GM23248 (cell line): ENCODE measurements around the gene PPARGC1A. TPM values are rescaled to one million over a fixed set of nuclear protein-coding genes. Genes with fewer than 3 reads are reported as not detected.

Experiments used
- DNase-seq: peaks from one replicate; pipeline ENCODE4 v3.0.0-alpha.2; 2015
- H2AFZ ChIP-seq: fragments of 200-600 bp; sonication (generic); 2 replicates; pipeline ENCODE4 v1.6.1; 2016; ENCODE audit warnings: antibody characterized with exemption
- H3F3A ChIP-seq: fragments of 200-600 bp; sonication (generic); 2 replicates; pipeline ENCODE4 v1.6.1; 2016; ENCODE audit warnings: mild to moderate bottlenecking, antibody characterized with exemption, mixed run types; ENCODE audit not compliant: insufficient read depth
- H3K27ac ChIP-seq: fragments of 200-600 bp; sonication (generic); 2 replicates; pipeline ENCODE4 v1.5.1; 2016; ENCODE audit warnings: mild to moderate bottlenecking
- H3K27me3 ChIP-seq: fragments of 200-600 bp; sonication (generic); replicated peaks from 2 replicates; pipeline ENCODE4 v1.6.1; 2016; ENCODE audit warnings: mild to moderate bottlenecking; ENCODE audit not compliant: insufficient read depth
- H3K36me3 ChIP-seq: fragments of 200-600 bp; sonication (generic); 2 replicates; pipeline ENCODE4 v1.6.1; 2016; ENCODE audit warnings: low read depth, mild to moderate bottlenecking
- H3K4me1 ChIP-seq: fragments of 200-600 bp; sonication (generic); 2 replicates; pipeline ENCODE4 v1.6.1; 2016; ENCODE audit warnings: mild to moderate bottlenecking; ENCODE audit not compliant: insufficient read depth
- H3K4me2 ChIP-seq: fragments of 200-600 bp; sonication (generic); one replicate; pipeline ENCODE4 v1.6.1; 2016; ENCODE audit warnings: mild to moderate bottlenecking; ENCODE audit not compliant: unreplicated experiment
- H3K4me3 ChIP-seq: fragments of 200-600 bp; sonication (generic); 2 replicates; pipeline ENCODE4 v1.5.1; 2016; ENCODE audit warnings: mild to moderate bottlenecking
- H3K79me2 ChIP-seq: fragments of 200-600 bp; sonication (generic); 2 replicates; pipeline ENCODE4 v1.6.1; 2016; ENCODE audit warnings: mild to moderate bottlenecking; ENCODE audit not compliant: insufficient read depth
- H3K9ac ChIP-seq: fragments of 200-600 bp; sonication (generic); 2 replicates; pipeline ENCODE4 v1.6.1; 2016; ENCODE audit warnings: mild to moderate bottlenecking
- H3K9me2 ChIP-seq: fragments of 200-600 bp; sonication (generic); 2 replicates; pipeline ENCODE4 v1.6.1; 2016; ENCODE audit warnings: mixed run types, mild to moderate bottlenecking, moderate library complexity; ENCODE audit not compliant: insufficient read depth
- H3K9me3 ChIP-seq: fragments of 200-600 bp; sonication (generic); one replicate; pipeline ENCODE4 v1.6.1; 2017; ENCODE audit warnings: low read depth
- H4K20me1 ChIP-seq: fragments of 200-600 bp; sonication (generic); 2 replicates; pipeline ENCODE4 v1.6.0; 2016; ENCODE audit not compliant: insufficient read depth
- EZH2 ChIP-seq: fragments of 200-600 bp; sonication (generic); IDR thresholded peaks from 2 replicates; pipeline ENCODE4 v1.6.1; 2018; ENCODE audit warnings: antibody characterized with exemption, mild to moderate bottlenecking; ENCODE audit not compliant: insufficient read depth, poor library complexity, severe bottlenecking
- EZH2phosphoT487 ChIP-seq: fragments of 200-600 bp; sonication (generic); IDR thresholded peaks from 2 replicates; pipeline ENCODE4 v1.6.1; 2018; ENCODE audit warnings: antibody characterized with exemption, moderate library complexity, mild to moderate bottlenecking, low read depth; ENCODE audit not compliant: insufficient read depth
- WGBS, 2 experiments: methylation state at CpG; one replicate each; pipeline ENCODE4 v1.1.6; 2015 to 2017; ENCODE audit warnings: low lambda C conversion rate in 2 of 2, low coverage in 1 of 2; ENCODE audit errors: missing lambda C conversion rate in 2 of 2; 5-methylcytosine and 5-hydroxymethylcytosine counted together
- in situ Hi-C: fragments of 300-500 bp; cut with MboI; formaldehyde crosslinking; loops from 2 replicates; pipeline ENCODE4 v1.15.0; 2020
- polyA plus RNA-seq: library from polyadenylated mRNA; unstranded; fragments of >200 nt; fragmentation: Nextera tagmentation; extraction: Ambion mirVana; gene quantifications from 2 replicates; pipeline ENCODE4 v1.2.1, GENCODE V29; 2016
- total RNA-seq: library from RNA; depleted of rRNA; stranded (reverse); fragments of >200 nt; shearing (Covaris generic); gene quantifications from 2 replicates; pipeline ENCODE4 v1.2.3, GENCODE V29; 2014; rRNA removed

The PPARGC1A gene
- total RNA-seq (not detected in 2 replicates), polyA plus RNA-seq (not detected in 2 replicates)

GRCh38 chr4:23889814-23890341, at the start of gene PPARGC1A:
PPARGC1A (minus strand) TSS chr4:23890047; CDS start chr4:23889957, 90 bp downstream.
- no peaks in the 10 kb centered on the region for H3K9me3 ChIP-seq
- DNase-seq, result peak; percentile 45
- no peaks in the 10 kb centered on the region for H4K20me1 ChIP-seq
- 0 out of 2 replicates have a peak, but pooled peaks cover 7% of the 10 kb centered on the region for H3F3A ChIP-seq
- H3K9ac ChIP-seq, result peak within 1 kb of the TSS; percentile 4; the same call in 1 of the 2 replicates
- no peak within 1 kb of the TSS for H3K27ac ChIP-seq
- H3K36me3 ChIP-seq, result no peaks in the 10 kb centered on the region
- 1 to 3% methylated on average over 10 of the region's 10 CpGs for WGBS, 2 experiments
- no peaks in the 10 kb centered on the region for H3K79me2 ChIP-seq
- peak within 1 kb of the TSS; percentile 73 for H3K4me3 ChIP-seq
- H3K4me2 ChIP-seq, result peak within 1 kb of the TSS; percentile 87
- TF ChIP-seq EZH2 (no peak), EZH2phosphoT487 (no peak)
- H3K9me2 ChIP-seq, result no peaks in the 10 kb centered on the region
- H2AFZ ChIP-seq, result peak within 1 kb of the TSS; percentile 70
- in situ Hi-C loops, result no loop called here
- H3K27me3 ChIP-seq, result peaks cover 31% of the 10 kb centered on the region
- H3K4me1 ChIP-seq, result peaks cover 22% of the 10 kb centered on the region

- 75 to 79% methylated on average over 1 of the region's 1 CpG for WGBS, 2 experiments
Observed at GRCh38 chr4:23938796-23939195, 48.9 kb upstream of the PPARGC1A start.

GRCh38 chr4:23937173-23937572, 47.3 kb upstream of the PPARGC1A start:
- no peaks in the 10 kb centered on the region for H3K79me2 ChIP-seq
- DNase-seq, result peak; percentile 59
- H3K9me3 ChIP-seq, result no peaks in the 10 kb centered on the region
- 0 out of 2 replicates have a peak, but pooled peaks cover 6% of the 10 kb centered on the region for H3F3A ChIP-seq
- H3K27me3 ChIP-seq, result no peaks in the 10 kb centered on the region
- H3K4me1 ChIP-seq, result peaks cover 32% of the 10 kb centered on the region
- no peak overlapping the region for H3K9ac ChIP-seq
- H3K36me3 ChIP-seq, result no peaks in the 10 kb centered on the region
- H3K9me2 ChIP-seq, result peaks cover 6% of the 10 kb centered on the region; the same call in 1 of the 2 replicates
- H3K27ac ChIP-seq, result no peak overlapping the region
- 10 to 11% methylated on average over 2 of the region's 2 CpGs for WGBS, 2 experiments
- H3K4me3 ChIP-seq, result no peak overlapping the region
- in situ Hi-C loops, result no loop called here
- TF ChIP-seq EZH2 (no peak), EZH2phosphoT487 (no peak)
- H2AFZ ChIP-seq, result no peak overlapping the region
- no peak overlapping the region for H3K4me2 ChIP-seq
- H4K20me1 ChIP-seq, result no peaks in the 10 kb centered on the region

More at GRCh38 chr4:23938796-23939195, 48.9 kb upstream of the PPARGC1A start:
- H3K9me3 ChIP-seq, result no peaks in the 10 kb centered on the region
- H2AFZ ChIP-seq, result no peak overlapping the region
- H3K4me3 ChIP-seq, result no peak overlapping the region
- TF ChIP-seq EZH2phosphoT487 (no peak), EZH2 (no peak)
- peaks cover 6% of the 10 kb centered on the region for H3K9me2 ChIP-seq
- no peak for DNase-seq
- H4K20me1 ChIP-seq, result no peaks in the 10 kb centered on the region
- in situ Hi-C loops, result no loop called here
- no peak overlapping the region for H3K9ac ChIP-seq
- peaks cover 18% of the 10 kb centered on the region for H3K4me1 ChIP-seq
- H3F3A ChIP-seq, result no peaks in the 10 kb centered on the region
- no peaks in the 10 kb centered on the region for H3K79me2 ChIP-seq
- no peaks in the 10 kb centered on the region for H3K27me3 ChIP-seq
- H3K4me2 ChIP-seq, result no peak overlapping the region
- H3K36me3 ChIP-seq, result no peaks in the 10 kb centered on the region
- no peak overlapping the region for H3K27ac ChIP-seq

GRCh38 chr4:23934915-23935314, 45.1 kb upstream of the PPARGC1A start:
- Histone ChIP-seq H3K27ac (peak overlapping the region; percentile 12; the same call in 1 of the 2 replicates), H2AFZ (no peak overlapping the region), H3K79me2 (no peaks in the 10 kb centered on the region), H3K4me1 (peaks cover 32% of the 10 kb centered on the region), H3K4me2 (peak overlapping the region; percentile 41), H3K9me3 (no peaks in the 10 kb centered on the region), H3K9me2 (no peaks in the 10 kb centered on the region), H3K4me3 (no peak overlapping the region), H3K27me3 (no peaks in the 10 kb centered on the region), H3K36me3 (no peaks in the 10 kb centered on the region), H3F3A (0 out of 2 replicates have a peak, but pooled peaks cover 6% of the 10 kb centered on the region), H3K9ac (no peak overlapping the region), H4K20me1 (no peaks in the 10 kb centered on the region)
- WGBS, 2 experiments, result 0 to 6% methylated on average over 3 of the region's 3 CpGs
- in situ Hi-C loops, result no loop called here
- peak; percentile 91 for DNase-seq
- TF ChIP-seq EZH2 (no peak), EZH2phosphoT487 (no peak)
